ENCODE results near the gene EFCAB10. TPM values are rescaled to one million over a fixed set of nuclear protein-coding genes. Genes with fewer than 3 reads are reported as not detected.

The EFCAB10 gene
- total RNA-seq, 4 donors from 2014 or later, result not detected

GRCh38 chr7:105580022-105580740 lies 1.1 kb downstream of the EFCAB10 start:
- TF ChIP-seq, protein P1, sequence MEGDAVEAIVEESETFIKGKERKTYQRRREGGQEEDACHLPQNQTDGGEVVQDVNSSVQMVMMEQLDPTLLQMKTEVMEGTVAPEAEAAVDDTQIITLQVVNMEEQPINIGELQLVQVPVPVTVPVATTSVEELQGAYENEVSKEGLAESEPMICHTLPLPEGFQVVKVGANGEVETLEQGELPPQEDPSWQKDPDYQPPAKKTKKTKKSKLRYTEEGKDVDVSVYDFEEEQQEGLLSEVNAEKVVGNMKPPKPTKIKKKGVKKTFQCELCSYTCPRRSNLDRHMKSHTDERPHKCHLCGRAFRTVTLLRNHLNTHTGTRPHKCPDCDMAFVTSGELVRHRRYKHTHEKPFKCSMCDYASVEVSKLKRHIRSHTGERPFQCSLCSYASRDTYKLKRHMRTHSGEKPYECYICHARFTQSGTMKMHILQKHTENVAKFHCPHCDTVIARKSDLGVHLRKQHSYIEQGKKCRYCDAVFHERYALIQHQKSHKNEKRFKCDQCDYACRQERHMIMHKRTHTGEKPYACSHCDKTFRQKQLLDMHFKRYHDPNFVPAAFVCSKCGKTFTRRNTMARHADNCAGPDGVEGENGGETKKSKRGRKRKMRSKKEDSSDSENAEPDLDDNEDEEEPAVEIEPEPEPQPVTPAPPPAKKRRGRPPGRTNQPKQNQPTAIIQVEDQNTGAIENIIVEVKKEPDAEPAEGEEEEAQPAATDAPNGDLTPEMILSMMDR (IDR thresholded peaks at IDR 0.05), result no peak
- no peak for TF ChIP-seq EP300 (IDR thresholded peaks at IDR 0.05)
- TF ChIP-seq POLR2A (IDR thresholded peaks at IDR 0.05), result no peak
- H3K4me3 ChIP-seq, result no peak overlapping the region
- no peak overlapping the region for H3K27ac ChIP-seq
- H3K9me3 ChIP-seq, result no peaks in the 10 kb centered on the region
- no peaks in the 10 kb centered on the region for H3K36me3 ChIP-seq
- H3K4me1 ChIP-seq, result peaks cover 0 to 8% (median 5%) of the 10 kb centered on the region in 4 donors
- 87 to 89% methylated on average over 22 of the region's 22 CpGs for WGBS, 2 donors
- peaks cover 0 to 12% of the 10 kb centered on the region in 2 donors for H3K27me3 ChIP-seq
- no peak for DNase-seq (ENCODE audit: low spot score in 2 of 2)

DNA sequence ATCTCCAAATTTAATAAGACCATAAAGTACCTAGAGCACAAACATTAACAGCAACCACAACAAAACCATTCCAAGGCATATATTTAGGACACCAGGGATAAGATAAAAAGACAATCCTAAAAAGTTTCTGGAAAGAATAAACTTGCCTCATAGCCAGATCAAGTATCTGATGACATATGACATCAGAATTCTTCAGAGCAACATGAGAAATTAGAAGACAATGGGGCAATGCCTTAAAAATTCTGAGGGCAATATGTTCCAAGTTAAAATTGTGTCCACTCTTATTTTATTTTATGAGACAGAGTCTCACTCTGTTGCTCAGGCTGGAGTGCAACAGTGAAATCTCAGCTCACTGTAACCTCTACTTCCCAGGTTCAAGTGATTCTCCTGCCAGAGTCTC lies 2.8 kb downstream of the EFCAB10 start:
- no peak overlapping the region for H3K27ac ChIP-seq
- no peaks in the 10 kb centered on the region for H3K36me3 ChIP-seq
- DNase-seq (ENCODE audit: low spot score in 2 of 2), result no peak
- peaks cover 0 to 8% (median 5%) of the 10 kb centered on the region in 4 donors for H3K4me1 ChIP-seq
- H3K9me3 ChIP-seq, result no peaks in the 10 kb centered on the region
- H3K4me3 ChIP-seq, result no peak overlapping the region
- peaks cover 0 to 12% of the 10 kb centered on the region in 2 donors for H3K27me3 ChIP-seq
- TF ChIP-seq EP300 (IDR thresholded peaks at IDR 0.05) (no peak), POLR2A (IDR thresholded peaks at IDR 0.05) (no peak)
- TF ChIP-seq, protein P1 (IDR thresholded peaks at IDR 0.05), result no peak

GRCh38 chr7:105577251-105577650 lies 4.0 kb downstream of the EFCAB10 start:
- TF ChIP-seq POLR2A (IDR thresholded peaks at IDR 0.05) (no peak), EP300 (IDR thresholded peaks at IDR 0.05) (no peak)
- TF ChIP-seq, protein P1 (IDR thresholded peaks at IDR 0.05), result no peak
- Histone ChIP-seq H3K36me3 (no peaks in the 10 kb centered on the region), H3K9me3 (no peaks in the 10 kb centered on the region), H3K4me1 (peaks cover 0 to 8% (median 5%) of the 10 kb centered on the region in 4 donors), H3K4me3 (no peak overlapping the region), H3K27ac (no peak overlapping the region), H3K27me3 (peaks cover 0 to 12% of the 10 kb centered on the region in 2 donors)
- 37 to 55% methylated on average over 1 of the region's 1 CpG for WGBS, 2 donors
- DNase-seq (ENCODE audit: low spot score in 2 of 2), result no peak

DNA sequence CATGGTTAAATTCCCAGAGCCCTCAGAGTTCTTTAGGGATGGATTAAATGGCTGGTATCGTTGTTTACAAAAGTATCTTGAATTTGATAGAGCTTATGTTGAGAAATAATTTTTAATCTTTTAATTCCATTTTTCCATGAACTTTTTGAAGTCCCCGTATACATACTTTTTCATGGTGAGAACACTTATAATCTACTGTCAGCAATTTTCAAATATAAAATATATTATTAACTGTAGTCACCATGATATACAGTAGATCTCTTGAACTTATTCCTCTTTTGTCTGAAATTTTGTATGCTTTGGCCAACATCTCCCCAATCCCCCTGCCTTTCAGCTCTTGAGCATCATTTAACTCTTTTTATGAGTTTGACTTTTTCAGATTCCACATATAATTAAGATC lies 9.4 kb downstream of the EFCAB10 start:
- WGBS, 2 donors, result 86 to 90% methylated on average over 2 of the region's 2 CpGs
- no peak overlapping the region for H3K4me3 ChIP-seq
- no peaks in the 10 kb centered on the region for H3K27me3 ChIP-seq
- H3K27ac ChIP-seq, result no peak overlapping the region
- DNase-seq (ENCODE audit: low spot score in 2 of 2), result no peak
- no peaks in the 10 kb centered on the region for H3K9me3 ChIP-seq
- TF ChIP-seq POLR2A (IDR thresholded peaks at IDR 0.05) (no peak), EP300 (IDR thresholded peaks at IDR 0.05) (no peak)
- TF ChIP-seq, protein P1 (IDR thresholded peaks at IDR 0.05), result no peak
- peaks cover 0 to 30% (median 4%) of the 10 kb centered on the region in 3 donors for H3K36me3 ChIP-seq
- H3K4me1 ChIP-seq, result no peaks in the 10 kb centered on the region

DNA sequence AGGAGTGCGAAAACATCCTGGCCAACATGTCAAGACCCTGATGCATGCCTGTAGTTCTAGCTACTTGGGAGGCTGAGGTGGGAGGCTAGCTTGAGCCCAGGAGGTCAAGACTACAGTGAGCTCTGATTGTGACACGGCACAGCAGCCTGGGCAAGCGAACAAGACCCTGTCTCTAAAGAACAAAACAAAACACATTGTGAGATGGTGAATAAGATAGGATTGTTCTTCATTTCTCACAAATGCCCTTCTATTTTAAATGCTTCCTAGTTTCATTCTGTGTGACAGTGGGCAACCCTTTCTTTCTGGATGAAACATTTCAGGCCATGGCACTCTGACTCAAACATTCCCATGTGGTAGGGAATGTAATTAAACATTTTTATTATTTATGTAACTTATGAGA lies 13.5 kb downstream of the EFCAB10 start:
- TF ChIP-seq EP300 (IDR thresholded peaks at IDR 0.05) (no peak), POLR2A (IDR thresholded peaks at IDR 0.05) (no peak)
- TF ChIP-seq, protein P1 (IDR thresholded peaks at IDR 0.05), result no peak
- H3K4me1 ChIP-seq, result no peaks in the 10 kb centered on the region
- no peak overlapping the region for H3K4me3 ChIP-seq
- DNase-seq (ENCODE audit: low spot score in 2 of 2), result no peak
- 61 to 85% methylated on average over 3 of the region's 3 CpGs for WGBS, 2 donors
- H3K27me3 ChIP-seq, result no peaks in the 10 kb centered on the region
- no peak overlapping the region for H3K27ac ChIP-seq
- no peaks in the 10 kb centered on the region for H3K9me3 ChIP-seq
- H3K36me3 ChIP-seq, result peaks cover 0 to 70% (median 7%) of the 10 kb centered on the region in 3 donors
